Astrocyte (in vitro differentiated cells and primary cell): Measurements from ENCODE around the gene SYNE1.

Experiments
- CTCF ChIP-seq: IDR thresholded peaks from 2 replicates; pipeline ENCODE4 v1.5.1; 2011; ENCODE audit warnings: low read depth, mild to moderate bottlenecking, inconsistent platforms, low read length, moderate library complexity; ENCODE audit not compliant: insufficient read depth
- EZH2 ChIP-seq: IDR thresholded peaks from 2 replicates; pipeline ENCODE4 v1.6.1; 2012; ENCODE audit warnings: mild to moderate bottlenecking, low read length, inconsistent platforms; ENCODE audit not compliant: insufficient read depth

GRCh38 chr6:152566103-152566875 is 70.9 kb downstream of the SYNE1 start:
- TF ChIP-seq CTCF (no peak), EZH2 (no peak)
